ENCODE results near the gene PIK3CD. TPM values are rescaled to one million over a fixed set of nuclear protein-coding genes. Genes with fewer than 3 reads are reported as not detected.
"Not testable (repeated sequence)": the region's sequence is repeated elsewhere in the genome, so short reads cannot be mapped to it uniquely, and the experiment has no call there.

Gene PIK3CD
- polyA plus RNA-seq, 2 donors: 3.2 to 4.2 TPM

- 77% methylated on average over 18 of the region's 18 CpGs for WGBS, 2 donors
- Histone ChIP-seq H3K36me3 (ENCODE audit: control insufficient read depth in 2 of 2, insufficient read depth in 2 of 2, low read length in 1 of 2) (no peaks in the 10 kb centered on the region), H3K9me3 (ENCODE audit: control insufficient read depth in 2 of 2, insufficient read depth in 1 of 2, low read depth in 1 of 2, low read length in 1 of 2) (no peaks in the 10 kb centered on the region), H3K4me1 (ENCODE audit: control insufficient read depth in 2 of 2, insufficient read depth in 2 of 2, low read length in 1 of 2) (peaks cover 2% of the 10 kb centered on the region in 2 donors), H3K27me3 (ENCODE audit: control insufficient read depth in 1 of 2, insufficient read depth in 2 of 2, low read length in 2 of 2) (no peaks in the 10 kb centered on the region), H3K27ac (ENCODE audit: low read depth in 2 of 2, low read length in 1 of 2) (no peak overlapping the region), H3K4me3 (ENCODE audit: low read depth in 1 of 2, low read length in 2 of 2) (no peak overlapping the region)
These were observed 32.4 kb upstream of the PIK3CD start for GRCh38 chr1:9618909-9619679.

DNA sequence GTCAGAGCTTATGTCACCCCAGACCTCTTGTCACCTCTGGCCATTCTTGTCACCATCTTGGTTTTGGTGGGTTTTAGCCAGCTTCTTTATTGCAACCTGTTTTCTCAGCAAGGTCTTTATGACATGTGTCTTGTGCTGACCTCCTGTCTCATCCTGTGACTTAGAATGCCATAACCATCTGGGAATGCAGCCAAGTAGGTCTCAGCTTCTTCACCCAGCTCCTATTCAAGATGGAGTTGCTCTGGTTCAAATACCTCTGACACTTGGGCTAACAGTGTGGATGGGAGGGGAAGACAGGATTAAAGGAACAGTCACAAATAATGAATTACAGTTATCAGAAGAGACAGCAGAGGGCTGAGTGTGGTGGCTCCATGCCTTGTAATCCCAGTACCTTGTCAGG, 30.5 kb upstream of the PIK3CD start:
- Histone ChIP-seq H3K4me1 (ENCODE audit: control insufficient read depth in 2 of 2, insufficient read depth in 2 of 2, low read length in 1 of 2) (peaks cover 2% of the 10 kb centered on the region in 2 donors), H3K27me3 (ENCODE audit: control insufficient read depth in 1 of 2, insufficient read depth in 2 of 2, low read length in 2 of 2) (no peaks in the 10 kb centered on the region), H3K27ac (ENCODE audit: low read depth in 2 of 2, low read length in 1 of 2) (no peak overlapping the region), H3K36me3 (ENCODE audit: control insufficient read depth in 2 of 2, insufficient read depth in 2 of 2, low read length in 1 of 2) (no peaks in the 10 kb centered on the region), H3K4me3 (ENCODE audit: low read depth in 1 of 2, low read length in 2 of 2) (no peak overlapping the region), H3K9me3 (ENCODE audit: control insufficient read depth in 2 of 2, insufficient read depth in 1 of 2, low read depth in 1 of 2, low read length in 1 of 2) (no peaks in the 10 kb centered on the region)

GRCh38 chr1:9624081-9624480, 27.4 kb upstream of the PIK3CD start:
- 96 to 99% methylated on average over 2 of the region's 2 CpGs for WGBS, 2 donors
- no peaks in the 10 kb centered on the region for H3K9me3 ChIP-seq (ENCODE audit: control insufficient read depth in 2 of 2, insufficient read depth in 1 of 2, low read depth in 1 of 2, low read length in 1 of 2)

GRCh38 chr1:9625030-9625429, 26.5 kb upstream of the PIK3CD start:
- H3K36me3 ChIP-seq (ENCODE audit: control insufficient read depth in 2 of 2, insufficient read depth in 2 of 2, low read length in 1 of 2); H3K27me3 ChIP-seq (ENCODE audit: control insufficient read depth in 1 of 2, insufficient read depth in 2 of 2, low read length in 2 of 2); H3K4me1 ChIP-seq (ENCODE audit: control insufficient read depth in 2 of 2, insufficient read depth in 2 of 2, low read length in 1 of 2); H3K27ac ChIP-seq (ENCODE audit: low read depth in 2 of 2, low read length in 1 of 2); H3K4me3 ChIP-seq (ENCODE audit: low read depth in 1 of 2, low read length in 2 of 2); H3K9me3 ChIP-seq (ENCODE audit: control insufficient read depth in 2 of 2, insufficient read depth in 1 of 2, low read depth in 1 of 2, low read length in 1 of 2): not testable (repeated sequence)
- WGBS, 2 donors: 95 to 99% methylated on average over 3 of the region's 3 CpGs

More at GRCh38 chr1:9624081-9624480, 27.4 kb upstream of the PIK3CD start:
- H3K36me3 ChIP-seq (ENCODE audit: control insufficient read depth in 2 of 2, insufficient read depth in 2 of 2, low read length in 1 of 2): no peaks in the 10 kb centered on the region
- H3K4me3 ChIP-seq (ENCODE audit: low read depth in 1 of 2, low read length in 2 of 2): no peak overlapping the region
- H3K27me3 ChIP-seq (ENCODE audit: control insufficient read depth in 1 of 2, insufficient read depth in 2 of 2, low read length in 2 of 2): no peaks in the 10 kb centered on the region
- no peak overlapping the region for H3K27ac ChIP-seq (ENCODE audit: low read depth in 2 of 2, low read length in 1 of 2)
- no peaks in the 10 kb centered on the region for H3K4me1 ChIP-seq (ENCODE audit: control insufficient read depth in 2 of 2, insufficient read depth in 2 of 2, low read length in 1 of 2)

GRCh38 chr1:9626201-9626608, 25.3 kb upstream of the PIK3CD start:
- no peaks in the 10 kb centered on the region for H3K27me3 ChIP-seq (ENCODE audit: control insufficient read depth in 1 of 2, insufficient read depth in 2 of 2, low read length in 2 of 2)
- 45 to 56% methylated on average over 9 of the region's 9 CpGs for WGBS, 2 donors
- H3K27ac ChIP-seq (ENCODE audit: low read depth in 2 of 2, low read length in 1 of 2): no peak overlapping the region
- H3K4me3 ChIP-seq (ENCODE audit: low read depth in 1 of 2, low read length in 2 of 2): no peak overlapping the region
- no peaks in the 10 kb centered on the region for H3K9me3 ChIP-seq (ENCODE audit: control insufficient read depth in 2 of 2, insufficient read depth in 1 of 2, low read depth in 1 of 2, low read length in 1 of 2)
- no peaks in the 10 kb centered on the region for H3K36me3 ChIP-seq (ENCODE audit: control insufficient read depth in 2 of 2, insufficient read depth in 2 of 2, low read length in 1 of 2)
- no peaks in the 10 kb centered on the region for H3K4me1 ChIP-seq (ENCODE audit: control insufficient read depth in 2 of 2, insufficient read depth in 2 of 2, low read length in 1 of 2)

DNA sequence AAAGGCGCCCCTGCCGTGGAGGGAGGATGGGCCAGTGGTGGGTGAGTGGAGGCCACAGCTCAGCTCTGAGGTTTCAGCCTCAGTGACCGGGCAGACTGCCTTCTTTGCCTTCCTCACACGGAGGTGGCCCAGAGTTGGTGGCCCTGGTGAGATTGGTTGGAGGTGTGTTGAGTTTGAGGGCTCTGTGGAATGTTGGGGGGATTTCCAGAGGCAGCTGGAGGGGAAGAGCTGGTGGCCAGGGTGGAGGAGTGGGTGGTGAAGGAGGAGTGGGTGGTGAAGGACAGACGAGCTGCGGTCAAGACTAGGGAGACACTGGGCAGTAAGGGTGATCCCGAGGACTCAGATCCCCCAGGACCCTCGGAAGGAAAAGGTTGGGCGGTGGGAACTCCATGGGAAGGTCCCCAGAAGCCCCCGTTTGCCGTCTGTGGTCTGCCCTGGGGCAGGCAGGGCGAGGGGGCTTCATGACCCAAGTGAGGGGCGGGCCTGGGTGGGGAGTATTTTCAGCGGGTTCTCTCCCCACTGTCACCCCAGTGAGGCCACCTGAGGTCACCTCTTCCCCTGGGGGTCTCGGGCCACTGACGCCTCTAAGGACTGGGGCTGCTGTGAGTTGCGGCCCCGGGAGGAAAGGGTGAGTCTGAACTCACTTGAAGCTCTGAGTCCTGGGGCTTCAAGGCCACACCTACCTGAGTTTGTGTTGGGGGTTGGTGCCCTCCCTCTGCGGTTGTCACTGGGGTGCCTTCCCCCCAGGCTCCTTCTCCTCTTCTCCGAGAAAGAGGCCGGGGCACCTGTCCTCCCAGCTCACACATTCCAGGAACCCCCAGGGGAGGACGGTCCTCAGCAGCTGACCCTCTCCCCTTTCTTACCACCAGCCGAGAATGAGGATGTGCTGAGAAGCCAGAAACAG, 22.7 kb upstream of the PIK3CD start:
- H3K4me3 ChIP-seq (ENCODE audit: low read depth in 1 of 2, low read length in 2 of 2): no peak overlapping the region
- H3K27ac ChIP-seq (ENCODE audit: low read depth in 2 of 2, low read length in 1 of 2): peak overlapping the region; percentile 23 to 36
- H3K4me1 ChIP-seq (ENCODE audit: control insufficient read depth in 2 of 2, insufficient read depth in 2 of 2, low read length in 1 of 2): no peaks in the 10 kb centered on the region
- WGBS, 2 donors: 55 to 72% methylated on average over 19 to 23 of the region's 23 CpGs
- H3K27me3 ChIP-seq (ENCODE audit: control insufficient read depth in 1 of 2, insufficient read depth in 2 of 2, low read length in 2 of 2): no peaks in the 10 kb centered on the region
- no peaks in the 10 kb centered on the region for H3K9me3 ChIP-seq (ENCODE audit: control insufficient read depth in 2 of 2, insufficient read depth in 1 of 2, low read depth in 1 of 2, low read length in 1 of 2)
- H3K36me3 ChIP-seq (ENCODE audit: control insufficient read depth in 2 of 2, insufficient read depth in 2 of 2, low read length in 1 of 2): no peaks in the 10 kb centered on the region

DNA sequence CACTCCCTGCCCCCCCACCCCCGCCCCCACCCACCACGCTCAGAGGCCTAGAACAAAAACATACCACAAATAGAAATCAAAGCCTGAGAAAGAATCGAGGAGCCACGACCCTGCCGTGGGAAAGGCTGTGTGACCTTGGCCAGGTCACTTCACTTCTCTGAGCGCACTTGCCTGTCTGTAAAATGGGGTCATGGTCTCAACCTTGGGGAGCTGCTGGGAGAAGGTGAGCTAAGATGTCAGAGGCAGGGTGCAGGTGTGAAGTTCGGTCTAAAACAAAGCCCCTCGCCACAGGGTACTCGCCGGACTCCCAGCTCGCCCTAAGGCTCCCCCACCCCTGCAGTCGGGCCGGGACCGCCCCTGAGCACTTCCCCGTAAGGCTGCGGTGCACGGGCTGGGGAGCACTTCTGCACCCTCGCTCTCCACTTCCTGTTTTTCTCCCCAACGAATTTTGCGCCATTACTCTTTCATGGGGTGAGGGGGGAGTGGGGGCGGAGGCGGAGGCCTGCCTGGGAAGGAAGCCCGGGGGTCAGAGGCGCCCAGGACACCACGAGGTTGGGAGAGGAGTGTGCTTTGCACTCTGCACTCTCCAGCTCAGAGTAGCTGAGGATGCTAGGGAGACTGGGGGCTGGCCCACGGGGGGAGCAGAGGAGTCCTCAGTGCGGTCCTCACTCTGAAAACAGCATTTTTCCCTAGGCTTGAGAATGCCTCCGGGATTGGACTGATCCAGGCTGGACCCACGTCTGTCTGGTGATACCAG, 21.9 kb upstream of the PIK3CD start:
- H3K9me3 ChIP-seq (ENCODE audit: control insufficient read depth in 2 of 2, insufficient read depth in 1 of 2, low read depth in 1 of 2, low read length in 1 of 2): no peaks in the 10 kb centered on the region
- no peaks in the 10 kb centered on the region for H3K4me1 ChIP-seq (ENCODE audit: control insufficient read depth in 2 of 2, insufficient read depth in 2 of 2, low read length in 1 of 2)
- WGBS, 2 donors: 40 to 53% methylated on average over 29 of the region's 29 CpGs
- peak overlapping the region in 1 of 2 donors; percentile 44 for H3K27ac ChIP-seq (ENCODE audit: low read depth in 2 of 2, low read length in 1 of 2)
- no peaks in the 10 kb centered on the region for H3K36me3 ChIP-seq (ENCODE audit: control insufficient read depth in 2 of 2, insufficient read depth in 2 of 2, low read length in 1 of 2)
- peak overlapping the region in 1 of 2 donors; percentile 27 for H3K4me3 ChIP-seq (ENCODE audit: low read depth in 1 of 2, low read length in 2 of 2)
- H3K27me3 ChIP-seq (ENCODE audit: control insufficient read depth in 1 of 2, insufficient read depth in 2 of 2, low read length in 2 of 2): no peaks in the 10 kb centered on the region

DNA sequence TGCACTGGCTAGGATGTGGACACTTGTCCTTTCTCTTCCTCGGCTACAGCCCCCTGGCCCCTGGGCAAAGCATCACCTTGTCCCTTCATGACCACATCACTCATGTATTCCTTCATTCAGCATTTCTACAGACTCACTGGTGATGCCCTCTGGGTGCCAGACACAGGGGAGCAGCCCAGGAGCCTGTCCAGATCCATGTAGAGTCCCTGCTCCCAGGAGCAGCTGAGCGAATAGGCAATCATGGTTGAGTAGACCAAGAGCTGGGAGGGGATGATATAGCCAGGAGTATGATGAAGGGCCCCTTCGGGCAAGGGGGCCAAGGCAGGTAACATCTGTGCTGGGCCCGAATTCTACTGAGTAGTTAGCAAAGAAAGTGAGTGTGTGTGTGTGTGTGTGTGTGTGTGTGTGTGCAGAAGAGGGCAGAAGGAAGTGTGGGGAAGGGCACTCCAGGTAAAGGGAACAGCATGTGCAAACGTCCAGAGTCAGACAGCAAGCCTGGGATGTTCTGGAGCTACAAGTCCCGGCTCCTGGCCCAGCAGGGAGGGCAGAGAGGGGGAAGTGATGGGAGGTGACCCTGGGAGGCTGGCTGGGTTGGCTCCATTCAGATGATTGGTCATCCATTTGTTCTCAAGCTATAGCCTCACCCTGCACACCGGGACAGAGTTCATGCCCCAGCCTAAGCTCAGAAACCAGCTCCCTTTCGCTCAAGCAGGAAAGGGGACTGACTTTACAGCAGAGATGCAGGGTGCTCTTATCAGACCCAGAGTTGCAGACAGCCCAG, 21.0 kb upstream of the PIK3CD start:
- Histone ChIP-seq H3K4me1 (ENCODE audit: control insufficient read depth in 2 of 2, insufficient read depth in 2 of 2, low read length in 1 of 2) (no peaks in the 10 kb centered on the region), H3K27ac (ENCODE audit: low read depth in 2 of 2, low read length in 1 of 2) (peak overlapping the region in 1 of 2 donors; percentile 44), H3K4me3 (ENCODE audit: low read depth in 1 of 2, low read length in 2 of 2) (peak overlapping the region in 1 of 2 donors; percentile 27), H3K36me3 (ENCODE audit: control insufficient read depth in 2 of 2, insufficient read depth in 2 of 2, low read length in 1 of 2) (no peaks in the 10 kb centered on the region), H3K27me3 (ENCODE audit: control insufficient read depth in 1 of 2, insufficient read depth in 2 of 2, low read length in 2 of 2) (no peaks in the 10 kb centered on the region), H3K9me3 (ENCODE audit: control insufficient read depth in 2 of 2, insufficient read depth in 1 of 2, low read depth in 1 of 2, low read length in 1 of 2) (no peaks in the 10 kb centered on the region)
- WGBS, 2 donors: 72% methylated on average over 8 of the region's 8 CpGs

DNA sequence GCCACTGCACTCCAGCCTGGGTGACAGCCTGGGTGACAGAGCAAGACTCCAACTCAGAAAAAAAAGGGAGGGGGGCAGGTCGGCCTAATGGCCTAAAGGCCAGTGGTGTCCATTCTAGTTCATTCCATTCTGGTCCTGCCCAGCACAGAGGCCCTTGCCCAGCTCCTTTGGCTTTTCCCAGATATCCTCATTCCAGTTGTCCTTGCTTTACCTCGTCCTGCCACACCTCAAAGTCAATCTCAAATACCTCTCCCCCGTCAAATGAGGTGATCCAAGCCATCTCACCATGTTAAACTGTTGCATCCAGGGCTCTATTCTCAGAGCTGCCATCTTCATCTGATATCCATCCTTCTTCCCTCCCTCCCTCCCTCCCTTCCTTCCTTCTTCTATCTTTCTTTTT, 19.9 kb upstream of the PIK3CD start:
- H3K27ac ChIP-seq (ENCODE audit: low read depth in 2 of 2, low read length in 1 of 2): no peak overlapping the region
- WGBS, 2 donors: 85 to 86% methylated on average over 3 of the region's 3 CpGs

More for the DNA sequence above, 19.9 kb upstream of the PIK3CD start:
- Histone ChIP-seq H3K4me3 (ENCODE audit: low read depth in 1 of 2, low read length in 2 of 2) (no peak overlapping the region), H3K36me3 (ENCODE audit: control insufficient read depth in 2 of 2, insufficient read depth in 2 of 2, low read length in 1 of 2) (no peaks in the 10 kb centered on the region), H3K4me1 (ENCODE audit: control insufficient read depth in 2 of 2, insufficient read depth in 2 of 2, low read length in 1 of 2) (no peaks in the 10 kb centered on the region), H3K9me3 (ENCODE audit: control insufficient read depth in 2 of 2, insufficient read depth in 1 of 2, low read depth in 1 of 2, low read length in 1 of 2) (no peaks in the 10 kb centered on the region), H3K27me3 (ENCODE audit: control insufficient read depth in 1 of 2, insufficient read depth in 2 of 2, low read length in 2 of 2) (no peaks in the 10 kb centered on the region)

Measured in esophagus (tissue), 2 donors.